IPS-20b (cell line): ENCODE data around the gene PCDHGA4.
"Not testable (repeated sequence)": the region's sequence is repeated elsewhere in the genome, so short reads cannot be mapped to it uniquely, and the experiment has no call there.

Experiments
- H3K27ac ChIP-seq: one replicate; pipeline ENCODE4 v1.5.1; 2013; ENCODE audit warnings: low read length
- H3K27me3 ChIP-seq: 2 replicates; pipeline ENCODE4 v1.6.1; 2013; ENCODE audit warnings: mild to moderate bottlenecking, low read length, inconsistent platforms; ENCODE audit not compliant: insufficient read depth
- H3K36me3 ChIP-seq: 2 replicates; pipeline ENCODE4 v1.6.1; 2013; ENCODE audit warnings: low read depth, mild to moderate bottlenecking, inconsistent platforms, low read length, moderate library complexity; ENCODE audit not compliant: insufficient read depth
- H3K4me1 ChIP-seq: 2 replicates; pipeline ENCODE4 v1.6.1; 2013; ENCODE audit warnings: mild to moderate bottlenecking, control low read depth, inconsistent platforms, low read length, moderate library complexity; ENCODE audit not compliant: insufficient read depth
- H3K4me3 ChIP-seq: 2 replicates; pipeline ENCODE4 v1.5.1; 2013; ENCODE audit warnings: mild to moderate bottlenecking, low read length, inconsistent platforms
- H3K9ac ChIP-seq: 2 replicates; pipeline ENCODE4 v1.6.1; 2013; ENCODE audit warnings: low read depth, mild to moderate bottlenecking, inconsistent platforms, low read length, moderate library complexity
- H3K9me3 ChIP-seq: 2 replicates; pipeline ENCODE4 v1.6.1; 2013; ENCODE audit warnings: mild to moderate bottlenecking, low read depth, low read length, inconsistent platforms; ENCODE audit not compliant: insufficient read depth

PCDHGA4 gene

DNA sequence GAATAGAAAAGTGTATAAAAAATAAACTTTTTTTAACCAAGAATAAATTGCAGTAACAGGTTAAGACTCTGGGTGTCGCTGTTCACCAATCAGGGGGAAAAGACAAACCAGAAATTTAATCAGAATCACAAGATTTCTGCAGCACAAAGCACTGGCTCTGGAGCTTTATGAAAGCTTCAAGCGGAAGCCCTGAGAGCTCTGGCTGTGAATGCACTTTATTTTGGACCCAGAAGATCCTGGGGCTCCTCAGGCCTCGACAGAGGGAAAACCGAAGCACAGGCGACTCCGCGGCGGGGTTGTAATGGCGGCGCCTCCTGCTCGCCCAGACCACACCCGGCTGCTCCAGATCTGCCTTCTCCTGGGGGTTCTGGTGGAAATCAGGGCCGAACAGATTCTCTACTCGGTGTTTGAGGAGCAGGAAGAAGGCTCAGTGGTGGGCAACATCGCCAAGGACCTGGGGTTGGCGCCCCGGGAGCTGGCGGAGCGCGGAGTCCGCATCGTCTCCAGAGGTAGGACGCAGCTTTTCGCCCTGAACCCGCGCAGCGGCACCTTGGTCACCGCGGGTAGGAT is at the start of gene PCDHGA4:
Gene PCDHGA4, plus strand, starts transcription at position 122 of the 570 bp plus-strand sequence. Its CDS starts 87 bp downstream, at position 209.
- Histone ChIP-seq H3K27ac (no peak within 1 kb of the TSS), H3K9me3 (peaks cover 67% of the 10 kb centered on the region), H3K9ac (no peak within 1 kb of the TSS), H3K4me3 (no peak within 1 kb of the TSS), H3K4me1 (no peaks in the 10 kb centered on the region), H3K27me3 (no peaks in the 10 kb centered on the region), H3K36me3 (no peaks in the 10 kb centered on the region; the same call in 1 of the 2 replicates)

DNA sequence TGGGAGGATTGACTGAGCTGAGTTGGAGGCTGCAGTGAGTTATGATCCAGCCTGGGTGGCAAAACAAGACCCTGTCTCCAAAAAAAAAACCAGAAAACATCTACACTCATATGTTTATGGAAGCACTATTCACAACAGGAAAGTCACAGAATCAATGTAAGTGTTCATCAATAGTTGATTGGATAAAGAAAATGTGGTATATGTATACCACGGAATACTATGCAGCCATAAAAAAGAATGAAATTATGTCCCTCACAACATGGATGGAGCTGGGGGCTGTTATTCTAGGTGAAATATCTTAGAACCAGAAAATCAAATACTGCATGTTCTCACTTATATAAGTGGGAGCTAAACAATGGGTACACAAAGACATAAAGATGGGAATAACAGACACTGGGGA is 48.2 kb upstream of the PCDHGA4 start:
- Histone ChIP-seq H3K36me3 (no peaks in the 10 kb centered on the region), H3K27ac (no peak overlapping the region), H3K27me3 (no peaks in the 10 kb centered on the region)

GRCh38 chr5:141313711-141314110 is 41.1 kb upstream of the PCDHGA4 start:
- Histone ChIP-seq H3K9me3 (peaks cover 37% of the 10 kb centered on the region), H3K4me1 (no peaks in the 10 kb centered on the region), H3K36me3 (peaks cover 17% of the 10 kb centered on the region), H3K4me3 (no peak overlapping the region), H3K9ac (no peak overlapping the region), H3K27me3 (no peaks in the 10 kb centered on the region), H3K27ac (no peak overlapping the region)

More for the DNA sequence above, 48.2 kb upstream of the PCDHGA4 start:
- H3K4me1 ChIP-seq: no peaks in the 10 kb centered on the region
- H3K9me3 ChIP-seq: peaks cover 34% of the 10 kb centered on the region
- no peak overlapping the region for H3K4me3 ChIP-seq
- H3K9ac ChIP-seq: no peak overlapping the region

DNA sequence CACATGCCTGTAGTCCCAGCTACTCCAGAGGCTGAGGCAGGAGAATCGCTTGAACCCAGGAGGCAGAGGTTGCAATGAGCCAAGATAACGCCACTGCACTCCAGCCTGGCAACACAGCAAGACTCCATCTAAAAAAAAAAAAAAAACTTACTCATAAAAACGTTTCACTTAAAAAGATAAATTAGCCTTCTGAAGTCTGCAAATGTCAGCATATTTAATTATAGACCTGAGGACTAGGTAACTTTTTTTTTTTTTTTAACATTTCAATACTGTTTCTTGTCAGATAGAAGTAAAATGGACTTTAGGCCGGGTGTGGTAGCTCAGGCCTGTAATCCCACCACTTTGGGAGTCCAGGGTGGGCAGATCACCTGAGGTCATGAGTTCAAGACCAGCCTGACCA is 37.9 kb upstream of the PCDHGA4 start:
- H3K27ac ChIP-seq, H3K27me3 ChIP-seq, H3K9ac ChIP-seq, H3K4me1 ChIP-seq, H3K4me3 ChIP-seq: not testable (repeated sequence)
- H3K36me3 ChIP-seq: peaks cover 30% of the 10 kb centered on the region
- peaks cover 57% of the 10 kb centered on the region for H3K9me3 ChIP-seq

- Histone ChIP-seq H3K4me1 (no peaks in the 10 kb centered on the region), H3K9me3 (peaks cover 54% of the 10 kb centered on the region), H3K36me3 (peaks cover 30% of the 10 kb centered on the region), H3K9ac (no peak overlapping the region), H3K27ac (no peak overlapping the region), H3K4me3 (peak overlapping the region; percentile 93), H3K27me3 (no peaks in the 10 kb centered on the region)
Measured at GRCh38 chr5:141319202-141319601, 35.6 kb upstream of the PCDHGA4 start.

GRCh38 chr5:141319699-141320098 is 35.1 kb upstream of the PCDHGA4 start:
- no peak overlapping the region for H3K27ac ChIP-seq
- H3K9me3 ChIP-seq: peaks cover 52% of the 10 kb centered on the region

GRCh38 chr5:141320225-141321169 is 34.3 kb upstream of the PCDHGA4 start, which contains the start of gene TAF7:
Gene TAF7, minus strand, starts transcription at chr5:141320784. Its CDS starts 740 bp downstream, at chr5:141320044.
- Histone ChIP-seq H3K4me3 (peak within 1 kb of the TSS; percentile 93), H3K4me1 (no peaks in the 10 kb centered on the region), H3K27me3 (no peaks in the 10 kb centered on the region), H3K36me3 (peaks cover 30% of the 10 kb centered on the region), H3K9ac (peak within 1 kb of the TSS; percentile 99), H3K27ac (peak within 1 kb of the TSS; percentile 11), H3K9me3 (peaks cover 46% of the 10 kb centered on the region)

More at GRCh38 chr5:141319699-141320098, 35.1 kb upstream of the PCDHGA4 start:
- Histone ChIP-seq H3K4me3 (peak overlapping the region; percentile 93), H3K36me3 (peaks cover 30% of the 10 kb centered on the region), H3K4me1 (no peaks in the 10 kb centered on the region), H3K9ac (peak overlapping the region; percentile 99; the same call in 1 of the 2 replicates), H3K27me3 (no peaks in the 10 kb centered on the region)

GRCh38 chr5:141322261-141322660 is 32.6 kb upstream of the PCDHGA4 start:
- no peak overlapping the region for H3K27ac ChIP-seq
- peaks cover 43% of the 10 kb centered on the region for H3K9me3 ChIP-seq
- H3K9ac ChIP-seq: no peak overlapping the region
- no peaks in the 10 kb centered on the region for H3K4me1 ChIP-seq
- H3K4me3 ChIP-seq: no peak overlapping the region
- peaks cover 23% of the 10 kb centered on the region for H3K36me3 ChIP-seq
- H3K27me3 ChIP-seq: no peaks in the 10 kb centered on the region

DNA sequence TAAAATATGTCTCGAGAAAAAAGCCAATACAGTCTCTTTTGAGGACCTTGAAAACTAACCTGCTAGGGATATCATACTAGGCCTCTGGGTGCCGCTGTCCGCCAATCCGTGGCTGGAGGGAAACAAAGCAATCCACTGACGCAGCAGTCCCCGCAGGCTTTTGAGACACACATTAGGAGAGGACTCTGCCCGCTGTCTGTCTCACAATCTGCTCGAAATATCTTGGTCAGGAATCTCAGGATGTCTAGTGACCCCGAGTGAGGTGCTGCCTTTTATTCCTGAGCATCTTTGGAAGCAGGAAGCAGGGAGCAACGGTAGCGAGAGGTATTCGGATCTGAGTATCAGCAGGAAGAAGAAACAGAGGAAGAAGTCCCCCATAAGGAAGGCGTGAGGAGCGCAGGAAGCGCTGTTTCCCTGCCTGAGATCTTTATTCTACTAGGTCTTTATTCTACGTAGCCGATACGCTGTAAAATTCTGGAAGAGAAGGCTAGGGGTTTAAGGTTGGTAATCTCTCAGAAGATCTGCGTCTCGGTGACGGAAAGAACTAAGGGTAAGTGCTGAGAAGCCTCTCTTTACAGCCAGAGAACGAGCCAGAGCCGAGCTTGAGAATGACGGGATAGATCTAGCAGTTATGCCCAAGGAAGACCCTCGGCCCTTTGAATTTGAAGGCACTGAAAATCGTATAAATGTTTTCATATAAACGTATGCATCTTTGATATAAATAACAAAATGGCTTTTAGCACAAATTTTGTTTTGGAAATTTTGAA is 28.6 kb upstream of the PCDHGA4 start:
- H3K9ac ChIP-seq: peak overlapping the region; percentile 67; the same call in 1 of the 2 replicates
- peaks cover 34% of the 10 kb centered on the region for H3K9me3 ChIP-seq
- no peak overlapping the region for H3K27ac ChIP-seq
- H3K4me1 ChIP-seq: no peaks in the 10 kb centered on the region
- peak overlapping the region; percentile 66; the same call in 1 of the 2 replicates for H3K4me3 ChIP-seq
- no peaks in the 10 kb centered on the region for H3K27me3 ChIP-seq
- H3K36me3 ChIP-seq: no peaks in the 10 kb centered on the region

GRCh38 chr5:141328231-141328630 is 26.6 kb upstream of the PCDHGA4 start:
- no peaks in the 10 kb centered on the region for H3K36me3 ChIP-seq
- H3K9me3 ChIP-seq: peaks cover 35% of the 10 kb centered on the region
- H3K4me1 ChIP-seq: no peaks in the 10 kb centered on the region
- no peak overlapping the region for H3K27ac ChIP-seq
- H3K9ac ChIP-seq: no peak overlapping the region
- no peaks in the 10 kb centered on the region for H3K27me3 ChIP-seq
- H3K4me3 ChIP-seq: no peak overlapping the region

DNA sequence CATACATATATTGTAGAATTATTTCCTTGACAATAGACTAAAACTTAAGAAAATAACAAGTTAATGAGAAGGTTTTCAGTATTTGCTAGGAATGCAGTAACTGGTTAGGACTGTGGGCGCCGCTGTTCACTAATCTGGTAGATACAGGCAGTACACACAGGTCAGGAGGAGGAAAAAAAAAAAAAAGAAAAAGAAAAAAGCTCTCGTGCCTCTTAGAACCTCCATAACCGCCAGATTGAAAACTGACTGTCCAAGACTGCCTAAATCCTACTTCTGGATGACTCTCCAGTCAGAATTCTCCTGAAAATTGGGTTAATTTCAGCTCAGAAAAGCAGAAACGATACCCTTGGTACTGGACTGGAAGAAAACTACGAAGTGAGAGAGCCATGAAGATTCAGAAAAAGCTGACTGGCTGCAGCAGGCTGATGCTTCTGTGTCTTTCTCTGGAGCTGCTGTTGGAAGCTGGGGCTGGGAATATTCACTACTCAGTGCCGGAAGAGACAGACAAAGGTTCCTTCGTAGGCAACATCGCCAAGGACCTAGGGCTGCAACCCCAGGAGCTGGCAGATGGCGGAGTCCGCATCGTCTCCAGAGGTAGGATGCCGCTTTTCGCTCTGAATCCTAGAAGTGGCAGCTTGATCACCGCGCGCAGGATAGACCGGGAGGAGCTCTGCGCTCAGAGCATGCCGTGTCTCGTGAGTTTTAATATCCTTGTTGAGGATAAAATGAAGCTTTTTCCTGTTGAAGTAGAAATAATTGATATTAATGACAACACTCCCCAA is 24.3 kb upstream of the PCDHGA4 start, which contains the start of gene PCDHGA1:
Gene PCDHGA1, plus strand, starts transcription at position 216 of the 782 bp plus-strand sequence.
- Histone ChIP-seq H3K27ac (no peak within 1 kb of the TSS), H3K4me3 (no peak within 1 kb of the TSS), H3K9ac (no peak within 1 kb of the TSS), H3K4me1 (no peaks in the 10 kb centered on the region), H3K9me3 (peaks cover 55% of the 10 kb centered on the region), H3K27me3 (no peaks in the 10 kb centered on the region), H3K36me3 (no peaks in the 10 kb centered on the region)
